C4-2B (cell line): ENCODE results near the gene FAM135A.
"Not testable (repeated sequence)": the region's sequence is repeated elsewhere in the genome, so short reads cannot be mapped to it uniquely, and the experiment has no call there.

Experiments used
- CTCF ChIP-seq: fragments of 450-650 bp; conservative IDR thresholded peaks from 2 replicates; pipeline ENCODE4 v1.5.1; 2017; ENCODE audit warnings: mild to moderate bottlenecking
- ZFX ChIP-seq: fragments of 450-650 bp; IDR thresholded peaks from 2 replicates; pipeline ENCODE4 v1.6.1; 2017

GRCh38 chr6:70447343-70448070 is 34.2 kb downstream of the FAM135A start:
- TF ChIP-seq CTCF, ZFX: not testable (repeated sequence)
